ENCODE results near the gene OR6P1.

Gene OR6P1

GRCh38 chr1:158570480-158570879 is at the start of gene OR6P1:
TSS of gene OR6P1 (minus strand) at chr1:158570580. CDS start at chr1:158563604, 6,976 bp downstream.
- no peak for ATAC-seq
- Mint-ChIP-seq H3K4me3 (no peak within 1 kb of the TSS), H3K36me3 (no peaks in the 10 kb centered on the region), H3K27ac (no peak within 1 kb of the TSS), H3K9me3 (no peaks in the 10 kb centered on the region), H3K27me3 (peaks cover 16% of the 10 kb centered on the region), H3K4me1 (peaks cover 6% of the 10 kb centered on the region)

- Mint-ChIP-seq H3K27me3 (no peaks in the 10 kb centered on the region), H3K9me3 (no peaks in the 10 kb centered on the region), H3K36me3 (no peaks in the 10 kb centered on the region), H3K4me1 (peaks cover 10% of the 10 kb centered on the region), H3K4me3 (no peak overlapping the region), H3K27ac (no peak overlapping the region)
- ATAC-seq = no peak
Observed at GRCh38 chr1:158613764-158614163, 43.4 kb upstream of the OR6P1 start.

- no peak for ATAC-seq
- H3K27ac Mint-ChIP-seq = no peak overlapping the region
- no peaks in the 10 kb centered on the region for H3K36me3 Mint-ChIP-seq
- H3K4me3 Mint-ChIP-seq = no peak overlapping the region
- H3K27me3 Mint-ChIP-seq = no peaks in the 10 kb centered on the region
- H3K4me1 Mint-ChIP-seq = peaks cover 10% of the 10 kb centered on the region
- no peaks in the 10 kb centered on the region for H3K9me3 Mint-ChIP-seq
Observed at GRCh38 chr1:158611916-158612315, 41.5 kb upstream of the OR6P1 start.

- H3K27ac Mint-ChIP-seq = no peak overlapping the region
- ATAC-seq = no peak
- H3K9me3 Mint-ChIP-seq = no peaks in the 10 kb centered on the region
- no peaks in the 10 kb centered on the region for H3K27me3 Mint-ChIP-seq
- H3K4me3 Mint-ChIP-seq = no peak overlapping the region
- H3K36me3 Mint-ChIP-seq = no peaks in the 10 kb centered on the region
- H3K4me1 Mint-ChIP-seq = peaks cover 7% of the 10 kb centered on the region
Observed at GRCh38 chr1:158607296-158607695, 36.9 kb upstream of the OR6P1 start.

GRCh38 chr1:158604968-158605367 is 34.6 kb upstream of the OR6P1 start, which contains the start of gene OR10Z1:
TSS of gene OR10Z1 (plus strand) at chr1:158605268. CDS start at chr1:158606439, 1,171 bp downstream.
- Mint-ChIP-seq H3K4me3 (no peak within 1 kb of the TSS), H3K27ac (no peak within 1 kb of the TSS), H3K9me3 (no peaks in the 10 kb centered on the region), H3K36me3 (no peaks in the 10 kb centered on the region), H3K4me1 (no peaks in the 10 kb centered on the region), H3K27me3 (no peaks in the 10 kb centered on the region)
- no peak for ATAC-seq

- H3K4me1 Mint-ChIP-seq = no peaks in the 10 kb centered on the region
- no peak overlapping the region for H3K4me3 Mint-ChIP-seq
- H3K36me3 Mint-ChIP-seq = no peaks in the 10 kb centered on the region
- H3K27ac Mint-ChIP-seq = no peak overlapping the region
- peaks cover 19% of the 10 kb centered on the region for H3K9me3 Mint-ChIP-seq
- no peak for ATAC-seq
- H3K27me3 Mint-ChIP-seq = peaks cover 3% of the 10 kb centered on the region
Observed at GRCh38 chr1:158600735-158601134, 30.4 kb upstream of the OR6P1 start.

- Mint-ChIP-seq H3K9me3 (peaks cover 8% of the 10 kb centered on the region), H3K4me1 (no peaks in the 10 kb centered on the region), H3K27me3 (peaks cover 9% of the 10 kb centered on the region), H3K36me3 (no peaks in the 10 kb centered on the region), H3K27ac (no peak overlapping the region), H3K4me3 (no peak overlapping the region)
- ATAC-seq = no peak
Observed at GRCh38 chr1:158586942-158587341, 16.6 kb upstream of the OR6P1 start.

GRCh38 chr1:158583962-158584361 is 13.6 kb upstream of the OR6P1 start:
- Mint-ChIP-seq H3K9me3 (peaks cover 6% of the 10 kb centered on the region), H3K4me1 (no peaks in the 10 kb centered on the region), H3K27ac (no peak overlapping the region), H3K27me3 (peaks cover 11% of the 10 kb centered on the region), H3K4me3 (no peak overlapping the region), H3K36me3 (no peaks in the 10 kb centered on the region)
- ATAC-seq = no peak

- no peak for ATAC-seq
- H3K9me3 Mint-ChIP-seq = no peaks in the 10 kb centered on the region
- no peaks in the 10 kb centered on the region for H3K36me3 Mint-ChIP-seq
- H3K4me3 Mint-ChIP-seq = no peak within 1 kb of the TSS
- H3K27ac Mint-ChIP-seq = no peak within 1 kb of the TSS
- no peaks in the 10 kb centered on the region for H3K4me1 Mint-ChIP-seq
- peaks cover 13% of the 10 kb centered on the region for H3K27me3 Mint-ChIP-seq
Observed at GRCh38 chr1:158579733-158580132, 9.4 kb upstream of the OR6P1 start, which contains the start of gene OR10X1. TSS of gene OR10X1 (minus strand) at chr1:158579899. CDS start at chr1:158579899, 0 bp downstream.

GRCh38 chr1:158577561-158577960 is 7.2 kb upstream of the OR6P1 start:
- Mint-ChIP-seq H3K27ac (no peak overlapping the region), H3K4me1 (no peaks in the 10 kb centered on the region), H3K9me3 (no peaks in the 10 kb centered on the region), H3K27me3 (peaks cover 24% of the 10 kb centered on the region), H3K4me3 (no peak overlapping the region), H3K36me3 (no peaks in the 10 kb centered on the region)
- ATAC-seq = no peak

- no peak for ATAC-seq
- H3K27ac Mint-ChIP-seq = no peak overlapping the region
- peaks cover 6% of the 10 kb centered on the region for H3K4me1 Mint-ChIP-seq
- no peak overlapping the region for H3K4me3 Mint-ChIP-seq
- H3K36me3 Mint-ChIP-seq = no peaks in the 10 kb centered on the region
- H3K27me3 Mint-ChIP-seq = peaks cover 16% of the 10 kb centered on the region
- H3K9me3 Mint-ChIP-seq = no peaks in the 10 kb centered on the region
Observed at GRCh38 chr1:158572226-158572625, 1.8 kb upstream of the OR6P1 start.

GRCh38 chr1:158564608-158565007 is 5.8 kb downstream of the OR6P1 start:
- ATAC-seq = no peak
- H3K27ac Mint-ChIP-seq = no peak overlapping the region
- H3K36me3 Mint-ChIP-seq = no peaks in the 10 kb centered on the region
- peaks cover 6% of the 10 kb centered on the region for H3K9me3 Mint-ChIP-seq
- no peaks in the 10 kb centered on the region for H3K27me3 Mint-ChIP-seq
- peaks cover 13% of the 10 kb centered on the region for H3K4me1 Mint-ChIP-seq
- no peak overlapping the region for H3K4me3 Mint-ChIP-seq

GRCh38 chr1:158563853-158564252 is 6.5 kb downstream of the OR6P1 start:
- no peak overlapping the region for H3K4me3 Mint-ChIP-seq
- peaks cover 13% of the 10 kb centered on the region for H3K4me1 Mint-ChIP-seq
- no peaks in the 10 kb centered on the region for H3K36me3 Mint-ChIP-seq
- ATAC-seq = no peak
- no peaks in the 10 kb centered on the region for H3K27me3 Mint-ChIP-seq
- H3K9me3 Mint-ChIP-seq = peaks cover 6% of the 10 kb centered on the region
- H3K27ac Mint-ChIP-seq = peak overlapping the region; percentile 31

- H3K27ac Mint-ChIP-seq = no peak overlapping the region
- peaks cover 6% of the 10 kb centered on the region for H3K9me3 Mint-ChIP-seq
- H3K4me1 Mint-ChIP-seq = peaks cover 13% of the 10 kb centered on the region
- no peak for ATAC-seq
- no peaks in the 10 kb centered on the region for H3K36me3 Mint-ChIP-seq
- no peaks in the 10 kb centered on the region for H3K27me3 Mint-ChIP-seq
- no peak overlapping the region for H3K4me3 Mint-ChIP-seq
Observed at GRCh38 chr1:158559696-158560095, 10.7 kb downstream of the OR6P1 start.

GRCh38 chr1:158554352-158554751 is 16.0 kb downstream of the OR6P1 start, which contains the start of gene OR6Y1:
TSS of gene OR6Y1 (minus strand) at chr1:158554405. CDS start at chr1:158548105, 6,300 bp downstream.
- Mint-ChIP-seq H3K9me3 (no peaks in the 10 kb centered on the region), H3K36me3 (no peaks in the 10 kb centered on the region), H3K4me1 (no peaks in the 10 kb centered on the region), H3K27ac (no peak within 1 kb of the TSS), H3K4me3 (no peak within 1 kb of the TSS), H3K27me3 (no peaks in the 10 kb centered on the region)
- ATAC-seq = no peak

GRCh38 chr1:158552296-158552695 is 18.1 kb downstream of the OR6P1 start:
- no peaks in the 10 kb centered on the region for H3K9me3 Mint-ChIP-seq
- H3K27me3 Mint-ChIP-seq = no peaks in the 10 kb centered on the region
- H3K36me3 Mint-ChIP-seq = no peaks in the 10 kb centered on the region
- H3K4me3 Mint-ChIP-seq = no peak overlapping the region
- no peaks in the 10 kb centered on the region for H3K4me1 Mint-ChIP-seq
- ATAC-seq = no peak
- H3K27ac Mint-ChIP-seq = no peak overlapping the region

GRCh38 chr1:158547533-158547932 is 22.8 kb downstream of the OR6P1 start:
- no peak overlapping the region for H3K27ac Mint-ChIP-seq
- no peaks in the 10 kb centered on the region for H3K4me1 Mint-ChIP-seq
- H3K9me3 Mint-ChIP-seq = no peaks in the 10 kb centered on the region
- H3K4me3 Mint-ChIP-seq = no peak overlapping the region
- no peaks in the 10 kb centered on the region for H3K27me3 Mint-ChIP-seq
- H3K36me3 Mint-ChIP-seq = no peaks in the 10 kb centered on the region
- ATAC-seq = no peak
